ENCODE measurements around the gene GEMIN7.

DNA sequence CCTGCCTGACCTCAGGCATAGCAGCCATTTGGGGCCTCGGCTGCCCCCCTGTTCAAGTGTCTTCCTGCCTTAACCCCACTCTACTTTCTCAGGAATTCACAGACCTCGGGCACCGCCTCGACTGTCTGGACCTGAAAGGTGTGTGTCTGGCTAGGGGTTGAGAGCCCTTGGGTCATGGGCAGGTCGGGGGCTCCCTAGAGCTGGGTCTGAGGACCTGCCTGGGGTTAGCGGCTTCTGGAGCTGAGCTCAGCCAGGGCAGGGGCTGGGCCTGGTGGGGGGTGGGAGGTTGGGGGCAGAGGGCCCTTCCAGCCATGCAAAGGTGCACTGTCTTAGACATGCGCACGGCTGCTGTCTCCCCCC is 61.1 kb downstream of the GEMIN7 start:
- TF ChIP-seq POLR2A (IDR thresholded peaks at IDR 0.05): no peak
- TF ChIP-seq CTCF (IDR thresholded peaks at IDR 0.05): no peak
